GM10248 (cell line): ENCODE measurements around the gene RGSL1.

Experiments
- CTCF ChIA-PET: fragments of 300-600 bp; sonication (Branson Sonifier 250); formaldehyde crosslinking; extraction: SDS; loops from one replicate; lab custom pipeline; 2021; ENCODE audit warnings: antibody characterized with exemption; lab: Yijun Ruan, JAX
- POLR2A ChIA-PET: fragments of 350-650 bp; sonication (Branson Sonifier 250); formaldehyde crosslinking; extraction: SDS; loops from one replicate; lab custom pipeline; 2020; ENCODE audit warnings: antibody characterized with exemption; lab: Yijun Ruan, JAX
- DNase-seq: peaks from one replicate; pipeline ENCODE4 v3.0.0; 2012; ENCODE audit errors: extremely low spot score
- TF ChIP-seq, protein P1 (sequence below): IDR thresholded peaks from 2 replicates; pipeline ENCODE4 v1.5.1; 2012; ENCODE audit warnings: mild to moderate bottlenecking, low read depth; ENCODE audit errors: extremely low read depth, missing control alignments, control extremely low read depth

Gene RGSL1

DNA sequence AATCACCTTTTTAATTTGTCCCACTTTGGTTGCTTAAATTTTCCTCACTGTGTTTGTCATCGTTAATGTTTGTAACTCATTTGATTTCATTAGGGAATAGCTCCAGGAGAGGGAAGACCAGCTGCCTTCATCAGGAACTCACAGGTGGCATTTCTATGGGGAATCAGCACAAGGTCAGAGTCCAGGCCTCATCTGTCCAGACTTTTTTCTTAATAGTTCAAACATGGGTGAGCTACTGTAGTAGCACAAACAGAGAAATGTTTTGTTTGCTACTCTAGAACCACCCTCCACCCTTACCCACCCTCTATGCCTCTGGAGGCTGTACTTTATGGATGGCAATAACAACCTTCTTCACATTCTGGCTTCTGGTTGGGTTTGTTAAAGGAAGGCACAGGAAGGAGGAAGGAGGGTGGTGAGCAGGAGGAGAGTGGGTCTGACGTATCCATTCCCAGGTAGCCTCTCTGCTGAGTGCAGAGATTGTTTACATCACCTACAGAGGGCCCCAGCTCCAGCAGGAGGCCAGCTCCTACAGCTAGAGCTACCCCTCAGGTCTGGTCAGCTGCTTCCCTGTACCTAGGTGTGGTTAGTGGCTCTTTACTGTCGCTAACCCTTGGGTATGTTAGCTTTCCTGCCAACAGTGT lies 41.4 kb upstream of the RGSL1 start:
- ChIA-PET CTCF (interaction anchor here (0.9 to 5.0 kb wide), 9 partner anchors 9 to 375 kb away, joined by 3 to 38 read pairs (median 3); no protein-coding TSS in a partner anchor), POLR2A (no interaction called here)
- TF ChIP-seq, protein P1, sequence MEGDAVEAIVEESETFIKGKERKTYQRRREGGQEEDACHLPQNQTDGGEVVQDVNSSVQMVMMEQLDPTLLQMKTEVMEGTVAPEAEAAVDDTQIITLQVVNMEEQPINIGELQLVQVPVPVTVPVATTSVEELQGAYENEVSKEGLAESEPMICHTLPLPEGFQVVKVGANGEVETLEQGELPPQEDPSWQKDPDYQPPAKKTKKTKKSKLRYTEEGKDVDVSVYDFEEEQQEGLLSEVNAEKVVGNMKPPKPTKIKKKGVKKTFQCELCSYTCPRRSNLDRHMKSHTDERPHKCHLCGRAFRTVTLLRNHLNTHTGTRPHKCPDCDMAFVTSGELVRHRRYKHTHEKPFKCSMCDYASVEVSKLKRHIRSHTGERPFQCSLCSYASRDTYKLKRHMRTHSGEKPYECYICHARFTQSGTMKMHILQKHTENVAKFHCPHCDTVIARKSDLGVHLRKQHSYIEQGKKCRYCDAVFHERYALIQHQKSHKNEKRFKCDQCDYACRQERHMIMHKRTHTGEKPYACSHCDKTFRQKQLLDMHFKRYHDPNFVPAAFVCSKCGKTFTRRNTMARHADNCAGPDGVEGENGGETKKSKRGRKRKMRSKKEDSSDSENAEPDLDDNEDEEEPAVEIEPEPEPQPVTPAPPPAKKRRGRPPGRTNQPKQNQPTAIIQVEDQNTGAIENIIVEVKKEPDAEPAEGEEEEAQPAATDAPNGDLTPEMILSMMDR: no peak
- DNase-seq: no peak

- CTCF ChIA-PET: interaction anchor here (0.7 to 5.0 kb wide), 4 partner anchors 10 to 266 kb away, joined by 3 to 38 read pairs (median 6); partner anchors contain the start of gene TEDDM1
- POLR2A ChIA-PET: no interaction called here
- TF ChIP-seq, protein P1: no peak
- no peak for DNase-seq
Measured at GRCh38 chr1:182410138-182410537, 39.8 kb upstream of the RGSL1 start.

- ChIA-PET CTCF (interaction anchor here (0.7 to 5.0 kb wide), 6 partner anchors 11 to 267 kb away, joined by 3 to 38 read pairs (median 4); partner anchors contain the start of gene TEDDM1), POLR2A (no interaction called here)
- TF ChIP-seq, protein P1: no peak
- no peak for DNase-seq
Measured at GRCh38 chr1:182410620-182411273, 39.2 kb upstream of the RGSL1 start.

DNA sequence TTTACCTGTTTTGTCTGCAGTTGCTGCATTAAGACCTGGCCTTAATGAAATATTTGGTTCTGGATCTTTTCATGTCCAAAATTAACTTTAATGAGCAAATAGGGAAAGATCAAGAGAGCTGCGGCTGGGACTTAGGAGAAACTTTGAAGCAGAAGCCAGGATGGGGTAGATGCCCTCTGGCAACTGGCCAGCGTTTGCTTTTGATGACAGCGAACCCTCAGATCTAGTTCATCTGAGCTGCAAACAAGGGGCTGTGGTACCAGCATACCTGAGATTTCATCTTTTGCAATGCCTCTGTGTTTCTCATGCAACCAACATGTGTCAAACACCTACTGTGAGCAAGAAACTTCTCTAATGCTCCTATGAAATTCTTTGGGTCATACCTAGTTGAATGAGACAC lies 36.5 kb upstream of the RGSL1 start:
- no peak for DNase-seq
- CTCF ChIA-PET: interaction anchor here (0.9 to 2.4 kb wide), 3 partner anchors 13 to 372 kb away, joined by 3 to 13 read pairs (median 4); partner anchors contain the start of gene TEDDM1
- POLR2A ChIA-PET: no interaction called here

DNA sequence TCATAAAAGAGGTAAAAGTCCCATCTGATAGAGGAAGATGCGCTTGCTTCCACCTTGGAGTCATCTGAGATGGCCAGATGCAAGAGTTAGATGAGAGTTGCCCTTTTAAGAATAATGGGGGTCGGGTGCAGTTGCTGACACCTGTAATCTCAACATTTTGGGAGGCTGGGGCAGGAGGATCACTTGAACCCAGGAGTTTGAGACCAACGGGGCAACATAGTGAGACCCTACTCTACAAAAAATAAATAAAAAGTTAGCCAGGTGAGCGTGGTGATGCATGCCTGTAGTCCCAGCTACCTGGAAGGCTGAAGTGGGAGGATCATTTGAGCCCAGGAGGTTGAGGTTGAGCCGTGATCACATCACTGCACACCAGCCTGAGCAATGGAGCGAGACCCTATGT lies 36.0 kb upstream of the RGSL1 start:
- no peak for DNase-seq
- TF ChIP-seq, protein P1: no peak
- CTCF ChIA-PET: interaction anchor here (1.0 to 2.4 kb wide), 3 partner anchors 18 to 371 kb away, joined by 3 to 13 read pairs (median 4); no protein-coding TSS in a partner anchor
- POLR2A ChIA-PET: no interaction called here

More for the DNA sequence above, 36.5 kb upstream of the RGSL1 start:
- TF ChIP-seq, protein P1: no peak

- ChIA-PET POLR2A (no interaction called here), CTCF (interaction anchor here (1.0 to 3.2 kb wide), 4 partner anchors 10 to 272 kb away, joined by 3 to 14 read pairs (median 6); partner anchors contain the start of gene TEDDM1)
- TF ChIP-seq, protein P1: no peak
- no peak for DNase-seq
Measured at GRCh38 chr1:182415789-182416188, 34.2 kb upstream of the RGSL1 start.
